GM12891 (cell line): ENCODE results near the gene CEACAM4.

Experiments
- POLR2A ChIP-seq: IDR thresholded peaks from 2 replicates; pipeline ENCODE4 v1.6.1; 2011; ENCODE audit warnings: low read depth, low read length, control low read depth
- POLR2AphosphoS5 ChIP-seq: IDR thresholded peaks from 2 replicates; pipeline ENCODE4 v1.6.1; 2011; ENCODE audit warnings: low read depth, low read length, control low read depth
- POU2F2 ChIP-seq: IDR thresholded peaks from 2 replicates; pipeline ENCODE4 v1.6.1; 2011; ENCODE audit warnings: low read depth, mild to moderate bottlenecking, control low read depth, low read length, moderate library complexity
- SPI1 ChIP-seq: IDR thresholded peaks from 2 replicates; pipeline ENCODE4 v1.6.1; 2011; ENCODE audit warnings: low read depth, low read length, control low read depth
- TAF1 ChIP-seq: IDR thresholded peaks from 2 replicates; pipeline ENCODE4 v1.6.1; 2011; ENCODE audit warnings: low read depth, low read length, control low read depth

DNA sequence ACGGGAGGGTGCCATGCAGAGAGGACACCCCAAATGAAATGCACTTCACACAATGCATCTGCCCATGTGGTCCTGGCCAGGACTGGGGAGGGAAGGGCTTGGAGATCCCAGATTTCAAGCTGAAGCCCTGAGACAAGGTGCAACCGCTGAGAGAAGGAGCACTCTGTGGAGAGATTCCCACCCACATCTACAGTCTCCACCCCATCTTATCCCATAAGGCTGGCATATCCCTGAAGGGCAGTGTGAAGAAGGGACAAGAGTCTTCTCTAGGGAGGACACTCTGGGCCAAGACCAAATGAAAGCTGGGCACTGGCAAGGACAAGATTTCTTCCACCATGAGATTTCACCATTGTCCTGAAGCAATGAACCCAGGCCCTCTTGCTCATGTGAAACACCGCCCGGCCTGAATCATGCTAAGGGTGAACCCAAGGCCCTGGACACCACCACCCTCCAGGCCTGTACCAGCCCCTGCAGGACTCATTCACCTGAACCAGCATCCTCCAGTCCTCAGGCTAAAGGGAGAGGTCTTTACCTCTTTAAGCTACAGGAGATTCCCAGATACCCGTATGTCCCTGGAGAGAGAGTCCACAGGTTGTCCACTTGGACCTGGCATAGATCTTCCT, 20.5 kb downstream of the CEACAM4 start:
- no peak for TF ChIP-seq POLR2A
- TF ChIP-seq TAF1, result no peak
- no peak for TF ChIP-seq POLR2AphosphoS5
- TF ChIP-seq POU2F2, result no peak
- no peak for TF ChIP-seq SPI1
